Mucosa of descending colon (tissue), 3 donors: Measurements from ENCODE around the gene WBP1. TPM values are rescaled to one million over a fixed set of nuclear protein-coding genes. Genes with fewer than 3 reads are reported as not detected.

ENCODE experiments used
- ATAC-seq: fragments of 200-7000 bp; cut with Tn5 transposase; one replicate; pipeline ENCODE4 v1.9.1; 2020; ENCODE audit warnings: mild to moderate bottlenecking, moderate library complexity
- DNase-seq, 3 donors: peaks; one replicate each; pipeline ENCODE4 v3.0.0-alpha.2; 2020
- H3K36me3 ChIP-seq: fragments of 200-600 bp; one replicate; pipeline ENCODE4 v1.8.0; 2021; ENCODE audit warnings: low read depth, mild to moderate bottlenecking
- H3K4me1 ChIP-seq: fragments of 200-600 bp; one replicate; pipeline ENCODE4 v1.8.0; 2021; ENCODE audit warnings: low read depth, mild to moderate bottlenecking
- H3K4me3 ChIP-seq: fragments of 200-600 bp; one replicate; pipeline ENCODE4 v1.8.0; 2021; ENCODE audit warnings: mild to moderate bottlenecking
- H3K9me3 ChIP-seq: fragments of 200-600 bp; one replicate; pipeline ENCODE4 v1.8.0; 2021; ENCODE audit warnings: mild to moderate bottlenecking
- intact Hi-C, 2 donors: fragments of 100-400 bp; cut with DNase I in 1 of 2; cut with micrococcal nuclease in 1 of 2; formaldehyde crosslinking; loops; one replicate each; pipeline versions ENCODE4 v1.11.0 to v1.11.1; 2022; cut with DNase I, micrococcal nuclease
- total RNA-seq, 3 donors: library from RNA; stranded (reverse); fragmentation: NEBNext Ultra II Directional in 2 of 3; extraction: Animal tissue kit (Norgen Biotek cat#: 25700) in 2 of 3; gene quantifications; one replicate each; pipeline versions ENCODE4 v1.2.1 to v1.2.4, GENCODE V29; 2021 to 2023
- TF ChIP-seq, protein P1 (sequence below): fragments of 200-600 bp; IDR thresholded peaks from one replicate; pipeline ENCODE4 v1.8.0; 2022; ENCODE audit warnings: antibody characterized with exemption, mild to moderate bottlenecking
- donor health status: DM: no; HTN: no; CAD: no; lungs with moderate emphysema.
- donor health status: DM: no; HTN: no; CAD: no.
- donor health status: DM: no; HTN: yes; CAD: no.

The WBP1 gene
- total RNA-seq, 3 donors from 2014 or later: 51.1 to 60.6 (median 56.1) TPM

DNA sequence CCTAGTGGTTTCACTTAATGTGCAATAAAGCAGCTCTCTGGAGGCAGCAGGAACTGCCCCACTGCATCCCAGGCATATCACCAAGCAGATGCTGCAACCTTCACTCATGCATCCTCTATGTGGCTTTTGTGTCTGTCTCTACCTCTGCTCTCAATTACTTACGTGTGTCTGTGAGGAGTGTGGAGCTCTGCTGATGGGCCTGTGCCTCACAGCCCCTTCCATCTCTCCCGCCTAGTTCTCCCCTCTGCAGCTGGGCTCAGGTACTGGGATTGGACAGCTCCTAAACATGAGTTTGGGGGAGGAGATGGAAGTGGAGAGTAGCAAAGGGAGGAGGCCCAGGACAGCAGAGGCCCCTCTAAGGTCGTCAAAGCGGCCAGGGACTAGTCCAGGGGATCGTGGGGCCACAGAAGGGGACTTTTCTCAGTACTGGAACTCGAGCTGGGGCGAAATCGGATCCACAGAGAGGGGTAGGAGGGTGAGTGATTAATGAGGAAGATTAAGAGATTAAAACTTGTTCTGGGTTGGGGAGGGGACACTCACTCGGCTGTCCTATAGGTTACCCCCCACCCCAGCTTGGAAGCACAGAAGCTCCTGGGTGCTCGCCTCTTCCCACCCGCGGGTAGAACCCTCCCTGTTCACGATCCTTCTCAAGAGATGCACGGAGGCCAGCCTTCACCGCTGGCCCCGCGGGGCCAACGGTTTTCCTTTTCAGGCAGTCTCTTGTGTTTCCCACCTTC lies 43.3 kb downstream of the WBP1 start:
- H3K9me3 ChIP-seq: no peaks in the 10 kb centered on the region
- no peak for ATAC-seq
- no peaks in the 10 kb centered on the region for H3K36me3 ChIP-seq
- no peak overlapping the region for H3K4me3 ChIP-seq
- TF ChIP-seq, protein P1, sequence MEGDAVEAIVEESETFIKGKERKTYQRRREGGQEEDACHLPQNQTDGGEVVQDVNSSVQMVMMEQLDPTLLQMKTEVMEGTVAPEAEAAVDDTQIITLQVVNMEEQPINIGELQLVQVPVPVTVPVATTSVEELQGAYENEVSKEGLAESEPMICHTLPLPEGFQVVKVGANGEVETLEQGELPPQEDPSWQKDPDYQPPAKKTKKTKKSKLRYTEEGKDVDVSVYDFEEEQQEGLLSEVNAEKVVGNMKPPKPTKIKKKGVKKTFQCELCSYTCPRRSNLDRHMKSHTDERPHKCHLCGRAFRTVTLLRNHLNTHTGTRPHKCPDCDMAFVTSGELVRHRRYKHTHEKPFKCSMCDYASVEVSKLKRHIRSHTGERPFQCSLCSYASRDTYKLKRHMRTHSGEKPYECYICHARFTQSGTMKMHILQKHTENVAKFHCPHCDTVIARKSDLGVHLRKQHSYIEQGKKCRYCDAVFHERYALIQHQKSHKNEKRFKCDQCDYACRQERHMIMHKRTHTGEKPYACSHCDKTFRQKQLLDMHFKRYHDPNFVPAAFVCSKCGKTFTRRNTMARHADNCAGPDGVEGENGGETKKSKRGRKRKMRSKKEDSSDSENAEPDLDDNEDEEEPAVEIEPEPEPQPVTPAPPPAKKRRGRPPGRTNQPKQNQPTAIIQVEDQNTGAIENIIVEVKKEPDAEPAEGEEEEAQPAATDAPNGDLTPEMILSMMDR: no peak
- peak in 1 of 3 donors; percentile 26 for DNase-seq
- intact Hi-C loops: no loop called here
- peaks cover 51% of the 10 kb centered on the region for H3K4me1 ChIP-seq

DNA sequence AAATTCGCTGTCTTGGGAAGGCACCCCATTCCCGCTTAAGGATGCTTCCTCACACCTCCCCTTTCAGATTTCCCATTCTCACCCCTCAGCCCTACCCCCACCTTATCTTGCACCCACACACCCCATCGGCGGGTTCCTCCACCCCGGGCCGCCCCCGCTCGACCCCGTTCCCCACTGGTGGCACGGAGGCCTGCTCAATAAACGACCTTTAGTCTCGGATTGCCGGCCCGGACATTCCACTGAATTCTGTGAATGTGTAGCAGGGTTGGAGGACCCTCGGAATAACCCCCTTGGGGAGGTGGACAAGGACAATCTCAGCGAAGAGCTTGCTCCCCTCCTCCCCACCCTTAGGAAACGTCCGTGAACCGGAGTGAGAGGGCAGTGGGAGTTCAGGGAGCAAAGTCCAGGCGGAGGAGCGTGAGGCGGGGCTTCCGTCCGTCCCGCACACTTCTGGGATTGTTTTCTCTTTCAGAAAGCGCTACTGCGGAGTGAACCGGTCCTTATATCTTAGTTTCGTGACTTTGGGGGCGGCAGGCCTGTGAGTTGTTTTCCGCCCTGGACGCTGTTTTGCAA lies 44.0 kb downstream of the WBP1 start:
- Histone ChIP-seq H3K4me1 (peaks cover 53% of the 10 kb centered on the region), H3K4me3 (peak overlapping the region; percentile 65), H3K9me3 (no peaks in the 10 kb centered on the region), H3K36me3 (no peaks in the 10 kb centered on the region)
- ATAC-seq: peak; percentile 62
- DNase-seq: peak; percentile 75 to 81 (median 79)
- TF ChIP-seq, protein P1: no peak
- intact Hi-C loops: no loop called here

DNA sequence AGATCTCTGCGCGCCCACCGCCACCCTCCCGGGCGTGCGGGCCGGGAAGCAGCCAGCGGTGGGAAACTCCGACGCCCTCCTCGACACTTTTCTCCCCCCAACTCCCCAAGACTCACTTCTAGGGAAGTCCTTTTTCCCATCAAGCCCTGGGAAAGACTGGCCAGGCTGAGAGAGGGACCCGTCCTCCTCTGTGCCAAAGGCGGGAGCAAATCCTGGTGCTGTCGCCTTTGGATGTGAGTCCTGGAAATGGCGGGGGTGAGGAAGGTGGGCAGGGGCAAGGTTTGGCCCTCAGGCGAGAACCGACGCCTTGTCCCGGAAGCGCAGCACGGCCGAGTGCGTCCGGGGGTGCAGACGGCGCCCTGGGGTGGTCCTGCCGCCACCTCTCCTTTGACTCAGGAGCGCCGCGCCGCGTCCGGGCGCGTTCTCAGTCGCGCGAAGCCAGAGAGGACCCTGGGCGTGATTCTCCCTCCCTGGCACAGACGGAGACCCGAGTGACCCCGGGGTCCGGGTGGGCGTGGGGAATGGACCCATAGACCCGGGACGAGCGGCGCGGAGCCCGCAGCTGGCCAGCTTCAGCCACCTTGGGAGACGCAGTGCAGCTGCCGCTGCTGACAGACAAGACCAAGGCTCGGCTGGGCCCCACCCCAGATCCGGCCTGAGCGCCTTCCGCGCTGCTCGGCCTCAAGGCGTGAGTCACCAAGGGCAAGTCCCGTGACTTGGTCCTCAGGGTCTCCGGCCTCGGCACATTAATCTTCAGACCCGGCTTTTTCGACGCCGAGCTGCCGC lies 44.7 kb downstream of the WBP1 start:
- intact Hi-C loops: no loop called here

DNA sequence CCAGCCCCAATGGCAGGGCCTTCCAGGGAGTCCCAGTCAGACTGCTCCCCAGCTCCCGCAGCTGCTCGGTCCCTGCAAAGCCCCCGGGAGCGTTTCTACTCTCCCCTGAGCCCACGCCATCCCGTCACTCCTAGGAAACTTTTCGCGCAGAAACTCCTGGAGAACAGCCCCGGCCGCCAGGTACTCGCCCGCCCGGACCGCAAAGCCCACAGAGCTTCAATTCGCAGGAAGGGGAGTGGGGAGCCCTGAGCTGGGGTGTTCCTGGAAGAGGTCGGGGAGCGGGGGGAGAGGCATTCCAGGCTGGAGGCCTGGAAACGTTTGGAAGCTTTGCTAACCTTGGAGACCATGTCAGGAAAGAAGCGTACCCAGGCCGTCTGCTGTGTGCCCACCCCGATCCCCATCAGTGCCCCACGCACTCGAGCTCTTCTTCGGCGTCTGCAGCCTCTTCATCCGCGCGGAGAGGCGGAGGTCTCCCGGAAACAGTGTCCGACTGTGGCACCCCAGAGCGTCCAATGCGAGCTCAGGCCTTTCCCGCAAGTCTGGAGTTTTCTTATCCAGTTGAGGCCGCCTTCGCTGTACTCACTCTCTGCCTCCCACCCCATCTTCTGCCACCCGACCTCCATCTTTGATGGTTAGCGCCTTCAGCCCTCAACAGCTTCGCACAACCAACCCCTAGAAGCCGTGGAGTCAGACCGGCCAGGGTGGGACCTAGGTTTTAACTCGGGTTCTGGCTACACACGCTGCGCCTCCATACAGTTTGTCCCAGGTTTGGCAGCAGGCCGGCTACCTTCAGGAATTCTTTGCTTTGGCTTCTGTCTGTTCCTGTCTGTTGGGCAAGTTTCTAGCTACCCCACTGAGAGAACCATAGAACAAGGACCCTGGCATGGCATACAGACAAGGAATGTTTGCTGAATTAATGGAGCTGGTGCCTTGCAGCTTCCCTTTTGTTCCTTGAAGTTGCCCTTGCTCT lies 45.6 kb downstream of the WBP1 start:
- Histone ChIP-seq H3K4me1 (peaks cover 50% of the 10 kb centered on the region), H3K4me3 (peak overlapping the region; percentile 65), H3K9me3 (no peaks in the 10 kb centered on the region), H3K36me3 (no peaks in the 10 kb centered on the region)
- TF ChIP-seq, protein P1: no peak
- ATAC-seq (no peak), DNase-seq (peak in 1 of 3 donors; percentile 60)
- intact Hi-C loops: no loop called here

More for the DNA sequence above, 44.7 kb downstream of the WBP1 start:
- peak overlapping the region; percentile 65 for H3K4me3 ChIP-seq
- TF ChIP-seq, protein P1: peak; percentile 6
- H3K36me3 ChIP-seq: no peaks in the 10 kb centered on the region
- H3K4me1 ChIP-seq: peaks cover 46% of the 10 kb centered on the region
- H3K9me3 ChIP-seq: no peaks in the 10 kb centered on the region
- ATAC-seq (peak; percentile 71), DNase-seq (peak; percentile 86 to 92 (median 91))

DNA sequence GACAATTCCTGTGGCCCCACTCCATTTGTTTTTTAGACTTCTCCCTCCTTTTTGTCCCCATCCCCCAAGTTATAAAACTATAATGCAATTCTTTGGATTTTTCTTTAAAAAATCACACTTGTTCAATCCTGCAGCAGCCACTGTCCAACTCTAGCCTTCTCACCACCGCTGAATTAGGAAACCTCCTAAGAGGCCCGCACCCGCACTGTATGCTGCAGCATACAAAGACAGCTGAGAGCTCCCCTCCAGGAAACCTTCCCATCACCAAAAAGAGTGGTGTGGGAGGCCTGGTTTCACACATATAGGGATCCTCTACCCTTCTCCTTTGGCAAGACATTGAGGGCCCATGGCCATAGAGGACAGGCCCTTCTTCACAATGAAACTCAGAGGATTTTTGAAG lies 46.4 kb downstream of the WBP1 start:
- Histone ChIP-seq H3K9me3 (no peaks in the 10 kb centered on the region), H3K4me3 (no peak overlapping the region), H3K4me1 (peaks cover 42% of the 10 kb centered on the region), H3K36me3 (no peaks in the 10 kb centered on the region)
- no peak for ATAC-seq
- TF ChIP-seq, protein P1: no peak
- no peak for DNase-seq
- intact Hi-C loops: no loop called here
